Islet of Langerhans (tissue), 1 donor: ENCODE measurements around the gene KLF7.

Source experiments
- FAIRE-seq: peaks from one replicate; lab custom pipeline; 2011; peaks lifted over from hg19 to GRCh38; lab: Jason Lieb, UNC

Gene KLF7

GRCh38 chr2:207165121-207166038 is at the start of gene KLF7:
Gene KLF7, minus strand, starts transcription at chr2:207165948. Its CDS starts 380 bp downstream, at chr2:207165568.
- no peak for FAIRE-seq

GRCh38 chr2:207215308-207215707 is 49.6 kb upstream of the KLF7 start:
- no peak for FAIRE-seq

- no peak for FAIRE-seq
Measured at GRCh38 chr2:207214446-207214845, 48.7 kb upstream of the KLF7 start.

DNA sequence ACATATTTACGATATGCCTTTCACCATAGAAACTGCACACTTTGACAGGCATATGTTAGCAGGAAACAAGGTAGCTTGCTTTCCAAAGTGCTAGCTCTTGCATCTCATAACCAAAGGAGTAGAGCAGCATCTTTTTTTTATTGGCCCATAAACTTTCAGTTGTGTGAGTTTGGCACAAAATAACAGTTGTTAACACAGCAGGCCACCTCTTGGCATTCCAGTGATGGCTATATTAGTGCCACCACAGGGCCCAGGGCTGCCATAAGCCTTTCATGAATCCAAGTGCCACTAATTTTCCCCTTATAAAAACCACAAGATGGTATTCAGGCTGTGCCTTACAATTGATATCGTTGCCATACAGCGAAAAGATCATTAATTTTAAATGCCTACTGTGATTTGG is 40.3 kb upstream of the KLF7 start:
- no peak for FAIRE-seq

GRCh38 chr2:207205173-207205957 is 39.6 kb upstream of the KLF7 start:
- FAIRE-seq = no peak

DNA sequence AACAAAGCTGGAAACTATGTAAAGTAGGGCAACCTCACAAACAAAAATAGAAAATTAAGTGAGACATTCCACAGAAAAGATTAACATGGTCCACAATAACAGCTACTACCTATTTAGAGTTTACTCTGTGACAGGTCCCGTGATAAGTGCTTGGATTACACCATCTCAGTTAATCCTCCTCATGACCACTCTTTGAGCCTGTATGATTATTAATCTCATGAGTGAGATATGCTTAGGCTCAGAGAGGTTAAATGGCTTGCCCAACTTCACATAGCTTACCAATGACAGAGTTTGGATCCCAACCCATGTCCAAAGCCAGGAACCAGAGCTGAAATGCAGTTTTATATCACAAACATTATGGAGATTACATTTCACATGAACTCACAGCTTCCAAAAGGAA is 37.3 kb upstream of the KLF7 start:
- FAIRE-seq = no peak

- FAIRE-seq = no peak
Measured at GRCh38 chr2:207202645-207203044, 36.9 kb upstream of the KLF7 start.

DNA sequence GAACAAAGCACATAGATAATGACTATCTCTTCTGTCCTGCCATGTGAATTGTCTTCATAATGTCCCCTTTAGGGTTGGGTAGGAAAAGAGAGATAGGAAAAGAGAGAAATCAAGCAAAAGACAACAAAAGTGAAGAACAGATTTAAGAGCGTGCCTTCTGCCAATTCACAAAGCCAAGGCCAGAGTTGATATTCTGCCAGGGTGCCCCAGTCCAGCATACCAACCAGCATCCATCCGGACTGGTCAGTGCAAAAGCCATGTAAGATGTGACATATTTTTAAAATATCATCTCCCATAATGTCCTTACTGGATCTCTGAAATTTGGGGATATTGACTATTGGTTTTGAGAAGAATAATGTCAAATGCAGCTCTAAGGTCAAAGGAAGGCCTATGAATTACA is 35.7 kb upstream of the KLF7 start:
- no peak for FAIRE-seq

- FAIRE-seq = no peak
Measured at GRCh38 chr2:207200136-207200535, 34.4 kb upstream of the KLF7 start.

DNA sequence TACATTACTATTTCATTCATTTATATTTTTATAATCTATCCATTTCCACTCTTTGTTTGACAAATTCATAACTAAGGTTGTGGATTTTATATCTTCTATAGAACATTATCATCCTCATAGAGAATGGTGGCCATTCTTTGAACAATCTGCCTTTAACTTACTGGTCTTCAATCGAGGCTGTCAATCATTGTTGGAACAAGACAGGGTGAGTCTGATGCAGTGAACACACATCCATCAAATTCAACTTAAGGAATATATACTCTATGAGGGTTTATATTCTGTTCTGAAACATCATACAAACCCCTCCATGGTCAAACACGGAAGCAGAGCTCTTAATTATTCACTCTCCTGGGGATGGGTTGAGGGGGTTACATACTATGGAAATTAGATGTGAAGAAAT is 28.3 kb upstream of the KLF7 start:
- no peak for FAIRE-seq

DNA sequence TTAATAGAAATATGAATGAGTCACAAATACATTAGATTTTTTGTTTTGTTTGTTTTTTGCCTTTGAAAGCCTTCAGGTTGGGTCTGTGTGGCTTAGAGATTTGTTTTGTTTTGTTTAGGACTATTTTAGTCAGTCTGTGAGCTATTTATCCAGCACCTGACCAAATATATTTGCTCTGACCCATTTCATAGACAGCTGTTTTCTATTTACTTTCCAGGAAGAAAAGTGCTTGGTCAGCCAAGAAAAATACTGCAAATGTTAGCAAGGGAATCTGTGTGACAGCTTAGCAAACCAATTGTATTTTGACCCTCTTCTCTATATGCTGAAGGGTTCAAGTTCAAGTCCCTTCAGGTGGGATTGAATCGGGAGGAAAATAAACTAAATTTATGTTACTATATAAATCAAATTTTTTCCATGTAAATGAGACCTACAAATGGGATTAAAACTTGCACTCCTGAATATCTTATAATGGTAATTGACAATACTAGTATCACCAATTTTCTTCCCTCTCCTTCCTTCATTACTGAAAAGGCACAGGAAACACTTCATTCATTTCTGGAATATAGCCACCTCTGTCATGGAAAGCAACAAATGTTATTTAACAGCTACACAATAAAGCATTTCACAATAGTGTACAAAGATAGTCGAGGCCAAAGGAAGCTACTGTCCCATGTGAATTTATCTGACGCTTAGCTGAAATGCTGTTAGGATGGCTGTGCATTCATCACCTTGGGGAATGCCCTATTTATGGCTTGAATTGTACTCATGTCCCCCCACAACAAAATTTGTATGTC is 23.1 kb upstream of the KLF7 start:
- peak; percentile 100 for FAIRE-seq

- no peak for FAIRE-seq
Measured at GRCh38 chr2:207185372-207185771, 19.6 kb upstream of the KLF7 start.

GRCh38 chr2:207184768-207185167 is 19.0 kb upstream of the KLF7 start:
- no peak for FAIRE-seq

GRCh38 chr2:207184348-207184747 is 18.6 kb upstream of the KLF7 start:
- no peak for FAIRE-seq

GRCh38 chr2:207183506-207183905 is 17.8 kb upstream of the KLF7 start:
- FAIRE-seq = no peak

GRCh38 chr2:207182911-207183310 is 17.2 kb upstream of the KLF7 start:
- no peak for FAIRE-seq

- FAIRE-seq = no peak
Measured at GRCh38 chr2:207181526-207182274, 16.0 kb upstream of the KLF7 start.

GRCh38 chr2:207180741-207181140 is 15.0 kb upstream of the KLF7 start:
- no peak for FAIRE-seq

GRCh38 chr2:207176247-207176646 is 10.5 kb upstream of the KLF7 start:
- FAIRE-seq = no peak

DNA sequence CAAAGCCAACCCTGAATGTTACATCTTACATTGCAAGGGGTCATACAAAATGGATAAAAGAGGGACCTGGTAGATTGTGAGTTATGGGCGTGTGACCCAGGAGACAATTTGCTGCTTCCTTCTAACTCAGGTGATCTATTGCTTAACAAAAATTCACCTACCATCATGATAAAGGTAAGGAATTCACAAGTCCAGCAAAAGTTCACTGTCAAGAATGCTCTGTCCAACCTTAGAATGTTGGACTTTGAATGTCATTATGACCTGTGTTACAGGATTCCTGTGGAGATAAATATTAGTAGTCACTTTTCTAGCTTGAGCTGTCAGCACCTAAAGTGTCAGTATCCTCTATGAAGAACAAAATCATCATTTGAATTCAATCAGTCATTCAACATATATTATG is 7.9 kb upstream of the KLF7 start:
- no peak for FAIRE-seq

- FAIRE-seq = no peak
Measured at GRCh38 chr2:207167099-207167923, 1.6 kb upstream of the KLF7 start.
